Skin of body (tissue), 2 donors: ENCODE data around the gene ZBTB44. TPM values are rescaled to one million over a fixed set of nuclear protein-coding genes. Genes with fewer than 3 reads are reported as not detected.
A peak's percentile ranks its signal among the peaks of the same experiment; 100 is the strongest.
"Not testable (repeated sequence)": the region's sequence is repeated elsewhere in the genome, so short reads cannot be mapped to it uniquely, and the experiment has no call there.

Source experiments
- DNase-seq: peaks from one replicate; lab custom pipeline; 2025; lab: John Stamatoyannopoulos, UW
- total RNA-seq: library from RNA; depleted of rRNA; stranded (reverse); fragments of >200 nt; gene quantifications from one replicate; pipeline ENCODE4 v1.2.3, GENCODE V29; 2014

ZBTB44 gene
- total RNA-seq, 1 donor from 2014 or later, result 49.4 TPM

DNA sequence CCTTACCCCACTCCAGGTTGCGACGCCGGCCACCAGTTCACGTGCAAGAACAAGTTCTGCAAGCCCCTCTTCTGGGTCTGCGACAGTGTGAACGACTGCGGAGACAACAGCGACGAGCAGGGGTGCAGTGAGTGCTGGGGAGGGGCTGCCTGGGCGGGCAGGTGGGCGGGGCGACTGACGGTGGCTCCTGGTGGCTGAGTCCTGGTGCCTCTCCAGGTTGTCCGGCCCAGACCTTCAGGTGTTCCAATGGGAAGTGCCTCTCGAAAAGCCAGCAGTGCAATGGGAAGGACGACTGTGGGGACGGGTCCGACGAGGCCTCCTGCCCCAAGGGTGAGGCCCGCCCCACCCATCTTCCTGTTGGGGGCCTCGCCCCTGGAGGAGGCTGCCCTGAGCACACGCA, 116.4 kb downstream of the ZBTB44 start:
- DNase-seq, result no peak

DNA sequence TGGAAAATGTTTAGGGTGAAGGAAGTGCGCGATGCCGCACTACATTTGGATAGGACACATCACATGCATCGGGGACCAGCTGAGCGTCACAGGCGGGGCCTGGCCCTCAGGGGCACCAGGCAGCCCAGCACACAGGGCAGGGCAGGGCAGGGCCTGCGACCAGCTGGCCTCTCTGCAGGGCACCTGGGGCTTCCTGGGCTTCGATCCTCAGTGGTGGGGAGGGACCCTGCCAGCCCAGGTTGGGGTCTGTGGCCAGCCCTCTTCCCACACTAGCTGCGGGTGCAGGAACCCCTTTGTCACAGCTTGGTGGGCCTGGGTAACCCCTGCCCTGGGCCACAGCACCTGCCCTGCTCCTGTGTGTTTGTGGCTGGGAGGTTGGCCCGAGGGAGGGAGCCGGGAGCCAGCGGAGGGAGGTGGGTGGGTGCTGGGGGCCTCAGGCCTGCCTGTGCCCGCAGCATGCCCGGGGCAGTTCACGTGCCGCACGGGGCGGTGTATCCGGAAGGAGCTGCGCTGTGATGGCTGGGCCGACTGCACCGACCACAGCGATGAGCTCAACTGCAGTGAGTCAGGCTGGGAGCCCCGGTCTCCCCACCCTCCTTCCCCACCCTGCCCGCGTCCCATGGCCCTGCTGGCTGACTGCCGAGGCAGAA, 117.2 kb downstream of the ZBTB44 start:
- no peak for DNase-seq

DNA sequence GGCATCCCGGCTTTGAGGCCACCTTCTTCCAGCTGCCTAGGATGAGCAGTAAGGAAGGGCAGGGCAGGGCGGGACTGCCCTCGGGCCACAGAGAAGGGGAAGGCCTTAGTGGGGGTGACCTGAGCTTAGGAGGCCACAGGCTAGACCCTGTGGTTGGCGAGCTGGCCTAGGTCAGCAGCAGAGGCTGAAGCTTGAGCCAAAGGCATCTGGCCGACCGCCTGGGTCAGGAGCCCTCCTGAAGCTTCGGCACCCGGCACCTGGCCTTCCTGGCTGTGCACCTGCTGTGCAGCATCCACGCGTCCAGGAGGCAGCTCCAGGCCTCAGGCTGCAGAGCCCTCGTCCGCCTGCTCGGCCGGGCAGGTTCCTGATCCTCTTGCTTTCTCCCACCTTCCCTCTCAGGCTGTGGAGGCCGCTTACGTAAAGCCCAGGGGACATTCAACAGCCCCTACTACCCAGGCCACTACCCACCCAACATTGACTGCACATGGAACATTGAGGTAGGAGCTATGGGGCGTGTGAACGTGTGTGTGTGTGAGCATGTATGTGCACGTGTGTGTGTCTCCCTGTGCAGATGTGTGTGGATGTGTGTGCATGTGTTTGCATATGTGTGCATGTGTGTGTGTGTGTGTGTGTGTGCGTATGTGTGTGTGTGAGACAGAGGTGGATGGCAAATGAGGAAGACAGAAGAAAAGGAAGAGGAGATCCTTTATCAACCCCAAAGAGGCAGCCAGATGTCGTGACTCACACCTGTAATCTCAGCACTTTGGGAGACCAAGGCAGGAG, 120.3 kb downstream of the ZBTB44 start:
- no peak for DNase-seq

DNA sequence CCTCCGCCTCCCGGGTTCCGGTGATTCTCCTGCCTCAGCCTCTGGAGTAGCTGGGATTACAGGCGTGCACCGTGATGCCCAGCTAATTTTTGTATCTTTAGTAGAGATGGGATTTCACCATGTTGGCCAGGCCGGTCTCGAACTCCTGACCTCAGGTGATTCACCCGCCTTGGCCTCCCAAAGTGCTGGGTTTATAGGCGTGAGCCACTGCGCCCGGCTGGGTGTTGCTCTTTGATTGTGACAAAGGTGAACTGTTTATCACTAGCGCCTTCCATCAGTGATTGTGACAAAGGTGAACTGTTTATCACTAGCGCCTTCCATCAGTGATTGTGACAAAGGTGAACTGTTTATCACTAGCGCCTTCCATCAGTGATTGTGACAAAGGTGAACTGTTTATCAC, 121.2 kb downstream of the ZBTB44 start:
- DNase-seq, result not testable (repeated sequence)

DNA sequence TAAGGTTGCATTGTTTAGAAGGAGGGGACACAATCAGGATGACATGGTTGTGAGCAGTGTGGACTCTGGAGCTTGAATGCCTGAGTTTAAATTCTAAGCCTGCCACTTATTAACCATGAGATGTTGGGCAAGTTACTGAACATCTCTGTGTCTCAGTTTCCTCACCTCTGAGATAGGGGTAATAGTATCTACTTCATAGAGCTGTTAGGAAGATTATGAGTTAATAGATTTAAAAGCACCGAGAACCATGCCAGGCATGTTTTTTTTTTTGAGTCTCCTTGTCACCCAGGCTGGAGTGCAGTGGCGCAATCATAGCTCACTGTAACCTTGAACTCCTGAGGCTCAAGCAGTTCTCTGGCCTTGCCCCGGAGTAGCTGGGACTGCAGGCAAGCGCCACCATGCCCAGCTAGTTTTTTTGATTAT, 121.9 kb downstream of the ZBTB44 start:
- DNase-seq, result no peak

DNA sequence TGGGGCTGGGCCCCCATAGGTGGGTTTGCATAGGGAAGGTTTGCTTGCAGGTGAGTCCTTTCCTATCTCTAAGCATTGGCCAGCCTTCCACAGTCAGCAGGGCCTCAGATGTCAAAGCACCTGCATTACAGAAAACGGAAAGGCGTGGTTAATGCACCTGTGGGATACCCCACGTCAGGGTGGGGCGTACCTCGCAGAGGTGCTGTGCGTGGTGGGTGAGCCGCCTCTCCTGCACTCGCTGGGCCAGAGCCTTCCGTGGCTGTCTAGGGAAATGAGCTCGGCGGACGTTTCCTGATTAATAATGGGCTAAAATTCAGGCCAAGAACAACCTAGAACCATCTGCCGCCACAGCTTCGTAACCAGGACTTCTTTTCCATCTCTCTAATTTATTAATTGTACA, 122.8 kb downstream of the ZBTB44 start:
- no peak for DNase-seq

DNA sequence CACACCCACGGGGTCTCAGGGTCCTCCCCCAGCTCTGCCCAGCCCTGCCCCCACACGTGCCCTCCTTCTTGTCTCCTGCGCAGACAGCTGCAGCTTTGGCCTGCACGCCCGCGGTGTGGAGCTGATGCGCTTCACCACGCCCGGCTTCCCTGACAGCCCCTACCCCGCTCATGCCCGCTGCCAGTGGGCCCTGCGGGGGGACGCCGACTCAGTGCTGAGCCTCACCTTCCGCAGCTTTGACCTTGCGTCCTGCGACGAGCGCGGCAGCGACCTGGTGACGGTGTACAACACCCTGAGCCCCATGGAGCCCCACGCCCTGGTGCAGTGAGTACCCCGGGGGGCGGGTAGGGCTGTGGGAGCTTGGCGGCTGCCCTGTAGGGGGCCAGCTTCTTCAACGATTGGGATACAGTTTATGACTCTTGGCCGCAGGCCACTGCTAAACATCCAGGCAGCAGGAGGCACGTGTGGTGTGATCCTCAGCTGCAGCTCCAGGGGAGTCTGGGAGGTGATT, 124.3 kb downstream of the ZBTB44 start:
- DNase-seq, result no peak

DNA sequence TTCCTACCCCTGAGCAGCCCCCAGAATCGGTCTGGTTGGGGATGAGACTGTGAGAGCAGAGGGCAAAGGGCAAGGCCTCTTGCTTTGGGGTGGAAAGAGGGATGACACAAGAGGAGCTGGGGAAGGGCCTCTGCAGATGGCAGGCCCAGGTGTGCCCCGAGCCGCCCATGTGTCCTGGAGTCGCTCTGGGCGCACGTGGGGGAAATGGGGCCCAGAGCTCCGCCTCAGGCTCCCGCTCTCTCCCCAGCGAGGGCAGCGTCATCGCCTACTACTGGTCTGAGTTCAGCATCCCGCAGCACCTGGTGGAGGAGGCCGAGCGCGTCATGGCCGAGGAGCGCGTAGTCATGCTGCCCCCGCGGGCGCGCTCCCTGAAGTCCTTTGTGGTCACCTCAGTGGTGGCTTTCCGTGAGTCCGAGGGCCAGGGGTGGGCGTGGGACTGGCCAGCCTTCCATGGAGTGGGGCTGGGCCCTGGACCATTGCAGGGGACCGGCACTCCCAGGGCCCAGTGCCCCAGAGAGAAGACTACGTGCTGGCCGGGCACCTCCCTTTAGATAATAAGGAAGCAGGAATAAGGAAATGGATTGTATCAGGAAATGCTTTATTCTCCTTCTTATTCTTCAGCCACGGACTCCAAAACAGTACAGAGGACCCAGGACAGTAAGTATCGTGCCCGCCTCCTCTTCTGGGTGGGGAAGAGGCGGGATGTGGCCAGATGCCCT, 125.1 kb downstream of the ZBTB44 start:
- DNase-seq, result no peak

DNA sequence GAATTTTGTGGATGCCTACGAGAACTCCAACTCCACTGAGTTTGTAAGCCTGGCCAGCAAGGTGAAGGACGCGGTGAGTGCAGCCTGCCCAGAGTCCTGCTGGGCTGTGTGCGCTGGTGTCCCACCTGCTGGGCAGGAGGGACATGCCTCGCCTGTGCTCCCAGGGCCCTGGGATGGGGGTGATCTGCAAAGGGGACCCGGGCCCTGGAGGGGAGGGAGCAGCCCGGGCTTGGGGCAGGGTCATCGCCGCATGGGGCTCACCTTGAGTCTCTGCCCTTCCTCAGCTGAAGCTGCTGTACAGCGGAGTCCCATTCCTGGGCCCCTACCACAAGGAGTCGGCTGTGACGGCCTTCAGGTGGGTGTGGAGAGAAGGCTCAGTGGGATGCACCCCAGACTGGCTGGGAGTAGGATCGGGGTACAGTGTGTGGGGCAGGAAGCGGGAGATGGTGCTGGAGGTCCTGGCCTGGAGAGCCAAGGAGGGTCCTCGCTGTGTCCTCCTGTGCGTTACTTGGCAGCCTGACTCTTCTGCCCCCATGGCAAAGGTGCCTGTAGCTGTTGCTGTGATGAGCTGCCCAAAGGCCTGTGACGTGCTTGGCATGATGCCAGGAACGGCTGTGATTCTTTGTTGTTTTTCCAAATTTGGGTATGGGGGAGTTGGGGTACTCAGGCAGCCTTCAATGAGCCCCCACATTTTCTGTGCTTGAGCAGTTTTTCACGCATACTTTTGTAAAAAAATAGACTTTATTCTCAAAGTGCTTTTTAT, 126.0 kb downstream of the ZBTB44 start:
- no peak for DNase-seq

DNA sequence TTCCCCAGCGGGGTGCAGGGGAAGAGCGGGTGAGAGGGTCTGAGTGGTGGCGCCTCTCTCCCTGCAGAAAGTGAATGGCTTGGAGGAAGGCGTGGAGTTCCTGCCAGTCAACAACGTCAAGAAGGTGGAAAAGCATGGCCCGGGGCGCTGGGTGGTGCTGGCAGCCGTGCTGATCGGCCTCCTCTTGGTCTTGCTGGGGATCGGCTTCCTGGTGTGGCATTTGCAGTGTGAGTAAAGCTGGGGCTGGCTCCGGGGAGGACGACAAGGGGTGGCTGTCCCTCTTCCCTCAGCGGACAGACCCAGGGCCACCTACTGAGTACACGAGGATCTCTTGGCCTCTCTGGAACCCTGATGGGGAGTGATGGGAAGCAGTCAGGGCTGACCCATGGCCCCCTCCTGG, 126.7 kb downstream of the ZBTB44 start:
- no peak for DNase-seq

DNA sequence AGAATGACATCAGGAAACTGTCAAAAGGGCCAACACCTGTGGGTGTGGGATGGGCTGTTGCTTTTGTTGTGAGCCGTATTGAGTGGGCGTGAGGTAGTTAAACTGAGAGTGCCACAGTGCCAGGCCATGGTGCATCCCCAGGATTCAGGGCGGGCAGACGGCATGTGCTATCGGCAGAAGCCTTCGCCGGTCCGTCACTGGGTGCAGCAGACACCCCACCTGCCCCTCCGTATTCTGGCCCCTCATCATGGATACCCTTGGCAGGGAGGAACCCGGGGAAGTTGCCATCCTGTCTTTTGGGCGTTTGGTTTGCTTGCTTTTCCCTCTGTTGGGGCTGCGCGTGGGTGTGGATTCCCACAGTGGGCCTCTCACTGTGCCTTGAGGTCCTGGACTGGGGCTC, 127.6 kb downstream of the ZBTB44 start:
- DNase-seq, result no peak

DNA sequence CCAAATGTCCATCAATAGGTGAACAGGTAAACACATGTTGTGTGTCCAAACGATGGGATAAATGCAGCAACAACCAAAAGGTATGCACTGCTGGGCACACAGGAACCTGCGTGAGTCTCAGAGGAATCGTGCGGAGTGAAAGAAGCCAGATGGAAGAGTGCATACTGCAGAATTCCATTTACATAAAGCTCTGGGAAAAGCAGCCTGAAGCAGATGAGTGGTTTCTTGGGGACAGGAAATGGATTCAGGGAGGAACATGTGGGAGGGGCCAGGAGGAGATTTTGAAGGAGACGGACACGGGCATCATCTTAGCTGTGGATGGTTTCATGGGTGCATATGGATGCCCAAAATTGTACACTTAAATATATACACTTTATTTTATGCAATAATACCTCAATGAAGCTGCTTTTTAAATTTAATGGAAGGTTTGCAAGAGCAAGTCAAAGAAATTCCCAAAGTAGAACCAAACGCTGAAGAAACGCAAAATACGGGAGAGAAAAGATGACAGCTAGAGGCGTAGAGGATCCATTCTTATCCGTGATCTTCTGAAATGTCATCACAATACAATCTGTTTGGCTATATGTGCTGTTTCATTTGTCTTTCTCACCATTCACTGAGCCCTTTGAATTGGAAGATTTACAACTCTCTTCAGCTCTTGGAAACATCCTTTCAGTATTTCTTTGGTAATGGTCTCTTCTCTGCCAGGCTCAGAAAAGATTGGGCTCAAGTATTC, 130.7 kb downstream of the ZBTB44 start:
- DNase-seq, result no peak

DNA sequence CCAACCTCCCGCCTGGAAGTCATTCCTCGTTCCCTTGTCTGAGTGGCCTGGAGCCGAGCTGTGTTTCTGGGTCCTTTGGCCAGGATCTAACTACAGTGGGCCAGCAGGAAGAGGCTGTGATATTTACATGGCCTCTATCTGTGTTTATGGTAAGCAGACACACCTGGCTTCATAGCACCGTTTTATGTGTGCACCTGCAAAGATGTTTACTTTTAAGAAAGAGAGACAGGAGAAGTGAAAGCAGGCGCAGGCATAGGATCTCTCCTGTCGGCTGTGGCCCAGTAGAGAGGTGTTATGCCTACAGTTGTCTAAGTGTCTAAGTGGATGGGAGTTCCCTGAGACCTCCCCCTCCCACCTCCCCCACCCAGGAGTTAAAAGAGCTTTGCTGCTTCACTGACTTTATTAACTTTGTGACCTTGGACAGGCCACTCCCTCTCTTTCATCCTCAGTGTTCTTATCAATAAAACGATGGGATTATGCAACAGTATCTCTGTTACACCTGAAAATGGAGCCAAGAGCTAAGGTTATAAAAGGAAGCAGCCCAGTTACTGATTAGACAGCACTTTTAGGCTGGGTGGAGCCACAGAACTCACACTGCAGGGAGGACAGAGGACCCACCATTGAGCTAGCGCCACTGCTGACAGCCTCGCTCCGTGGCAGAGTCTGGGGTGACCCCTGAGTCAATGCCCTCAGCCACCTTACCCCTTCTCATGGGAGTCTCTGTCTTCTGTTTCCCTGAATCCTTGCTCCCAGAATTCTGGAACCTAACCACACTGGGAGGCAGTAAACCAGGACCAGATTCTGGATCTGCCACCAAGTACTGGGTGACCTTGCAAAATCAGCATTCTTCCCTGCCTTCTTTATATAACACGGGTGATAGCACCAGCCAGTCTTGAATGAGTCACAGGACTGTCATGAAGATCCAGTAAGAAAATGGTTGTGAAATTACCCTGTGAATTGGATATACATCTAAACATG, 133.1 kb downstream of the ZBTB44 start:
- no peak for DNase-seq

DNA sequence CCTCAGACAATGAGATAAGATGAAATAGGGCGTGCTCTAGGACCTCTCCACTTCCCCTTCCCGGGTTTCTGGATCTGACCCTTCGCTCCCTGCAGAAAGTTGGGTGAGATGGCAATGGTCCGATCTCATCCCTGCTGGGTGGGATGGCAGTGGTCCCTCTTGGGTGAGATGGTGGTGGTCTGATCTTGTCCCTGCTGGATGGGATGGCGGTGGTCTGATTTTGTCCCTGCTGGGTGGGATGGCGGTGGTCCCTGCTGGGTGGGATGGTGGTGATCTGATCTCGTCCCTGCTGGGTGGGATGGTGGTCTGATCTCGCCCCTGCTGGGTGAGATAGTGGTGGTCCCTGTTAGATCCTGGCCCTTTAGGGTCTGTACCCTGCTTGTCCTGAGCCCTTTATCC, 133.8 kb downstream of the ZBTB44 start:
- no peak for DNase-seq

DNA sequence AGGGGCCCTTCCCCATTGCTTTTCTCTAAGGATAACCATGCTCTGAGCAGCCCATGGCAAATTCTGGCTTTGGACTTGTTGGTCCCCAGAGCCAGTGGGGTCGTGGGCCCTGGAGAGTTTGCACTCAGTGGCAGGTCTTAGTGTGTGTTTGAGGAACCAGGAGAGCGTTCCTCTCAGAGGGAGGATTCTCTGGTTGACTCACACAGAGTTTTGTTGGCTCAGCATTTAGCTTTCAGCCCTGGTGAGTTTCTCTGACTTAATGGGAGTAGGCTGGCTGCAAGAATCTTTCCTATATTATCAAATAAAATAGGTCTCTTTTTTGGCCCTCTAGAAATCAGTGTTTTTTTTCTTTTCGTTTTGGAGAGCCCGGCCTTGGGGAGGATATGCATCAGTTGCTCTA, 134.2 kb downstream of the ZBTB44 start:
- no peak for DNase-seq

DNA sequence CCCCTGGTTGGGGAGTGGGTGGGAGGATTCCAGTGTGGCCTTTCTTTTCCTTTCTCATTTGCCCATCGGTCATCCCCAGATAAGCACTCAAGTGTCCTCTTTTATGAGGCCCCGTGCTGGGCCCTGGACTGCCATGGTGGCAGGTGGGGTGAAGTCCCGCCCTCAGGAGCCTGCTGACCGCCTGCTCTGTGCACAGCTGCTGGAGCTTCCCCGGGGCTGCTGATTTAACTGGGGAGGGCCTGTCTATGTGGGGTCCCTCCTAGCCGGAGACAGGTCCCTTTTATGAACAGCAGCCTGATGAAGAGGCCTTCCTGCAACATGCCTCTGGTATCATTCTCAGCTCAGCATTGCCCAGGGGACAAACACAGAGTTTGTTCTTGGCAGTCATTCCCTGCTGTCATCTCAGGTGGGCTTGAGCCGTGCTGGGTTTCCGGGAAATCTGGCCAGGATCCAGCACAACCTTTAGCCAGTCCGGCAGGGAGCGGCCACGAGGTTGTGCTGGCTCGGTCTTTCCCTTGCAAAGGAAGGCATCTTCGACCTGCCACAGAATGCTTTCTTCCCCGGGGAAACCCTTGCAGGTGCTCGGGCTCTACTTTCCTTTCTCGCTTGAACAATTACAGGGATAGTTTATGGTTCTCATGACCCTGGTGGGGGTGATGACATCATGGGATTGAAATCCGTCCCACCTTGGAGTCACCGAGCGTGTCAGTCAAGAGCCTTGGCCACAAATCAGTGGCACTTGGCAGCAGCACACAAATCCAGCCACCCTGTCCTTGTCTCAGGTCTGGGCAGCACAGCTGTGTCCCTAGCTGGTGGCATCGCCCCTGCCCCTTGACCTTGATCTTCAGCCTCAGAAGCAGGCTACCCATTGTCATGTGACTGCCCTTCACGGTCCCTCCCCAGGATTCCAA, 135.1 kb downstream of the ZBTB44 start:
- DNase-seq, result no peak

DNA sequence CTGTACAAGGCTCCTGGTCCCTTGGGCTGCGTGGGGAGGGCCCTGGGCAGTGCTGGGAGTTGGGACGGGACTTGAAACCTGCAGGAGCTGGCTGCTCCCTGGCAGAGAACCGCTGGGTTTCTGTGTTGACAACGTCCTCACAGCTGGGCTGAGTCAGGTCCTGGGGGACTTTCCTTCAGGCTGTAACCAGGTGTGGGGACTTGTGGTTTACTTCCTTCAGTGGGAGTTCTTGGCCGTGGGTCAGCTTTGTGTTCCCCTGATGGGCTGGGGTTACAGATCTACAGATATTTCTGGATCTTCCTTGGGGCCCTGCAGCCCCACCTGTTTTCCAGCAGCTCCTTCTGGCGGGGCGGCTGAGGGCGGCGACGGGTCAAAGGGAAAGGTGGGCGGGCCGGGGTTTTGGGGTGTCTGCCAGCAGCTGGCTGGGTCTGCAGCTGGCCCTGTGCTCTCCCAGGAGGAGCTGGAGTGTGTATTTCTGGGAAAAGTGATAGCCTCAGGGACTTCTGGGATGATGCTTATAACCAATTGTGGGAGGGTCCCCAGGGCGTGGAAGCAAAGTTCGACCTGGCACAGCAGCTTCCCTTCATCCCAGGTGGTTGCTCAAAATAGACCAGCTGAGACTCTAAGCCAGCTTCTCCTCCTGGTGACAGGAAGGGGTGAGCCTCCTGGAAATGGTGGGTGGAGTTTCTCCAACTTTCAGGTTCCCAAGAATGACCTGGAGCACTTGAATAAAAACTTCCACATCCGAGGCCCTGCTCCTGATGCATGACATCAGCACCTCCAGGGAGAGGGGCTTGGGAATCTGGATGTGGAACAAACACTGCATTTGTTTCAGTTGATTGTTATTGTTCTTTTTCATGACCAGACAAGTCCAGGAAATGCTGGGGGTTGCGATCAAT, 136.0 kb downstream of the ZBTB44 start:
- peak; percentile 45 for DNase-seq
